Hepatocyte (in vitro differentiated cells): ENCODE data around the gene SOX6.

Source experiments
- EZH2 ChIP-seq: fragments of 200-600 bp; sonication (generic); IDR thresholded peaks from 2 replicates; pipeline ENCODE4 v1.6.1; 2016; ENCODE audit warnings: antibody characterized with exemption, mild to moderate bottlenecking, borderline replicate concordance
- TF ChIP-seq, protein P1 (sequence below): fragments of 200-600 bp; sonication (generic); IDR thresholded peaks from 2 replicates; pipeline ENCODE4 v1.5.1; 2016; ENCODE audit warnings: antibody characterized with exemption, mild to moderate bottlenecking; ENCODE audit not compliant: poor library complexity

DNA sequence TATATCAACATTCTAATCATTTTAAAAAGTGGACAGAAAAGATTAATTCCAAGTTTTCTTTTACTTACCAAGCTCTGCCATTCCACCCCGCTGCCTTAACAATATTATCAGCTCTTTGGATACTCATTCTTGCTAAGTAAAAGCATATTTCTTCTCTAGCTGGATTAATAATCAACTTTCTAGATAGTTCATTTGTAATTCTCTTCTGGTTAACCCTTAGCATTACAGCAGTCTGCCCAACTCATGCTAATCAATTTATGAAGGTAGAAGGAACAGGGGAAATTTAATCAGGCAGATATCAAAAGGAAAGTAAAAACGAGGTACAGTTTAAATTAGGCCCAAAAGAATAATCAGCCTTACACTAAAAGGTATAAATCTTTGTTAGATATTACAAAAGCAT is 41.0 kb upstream of the SOX6 start:
- no peak for TF ChIP-seq EZH2
- TF ChIP-seq, protein P1, sequence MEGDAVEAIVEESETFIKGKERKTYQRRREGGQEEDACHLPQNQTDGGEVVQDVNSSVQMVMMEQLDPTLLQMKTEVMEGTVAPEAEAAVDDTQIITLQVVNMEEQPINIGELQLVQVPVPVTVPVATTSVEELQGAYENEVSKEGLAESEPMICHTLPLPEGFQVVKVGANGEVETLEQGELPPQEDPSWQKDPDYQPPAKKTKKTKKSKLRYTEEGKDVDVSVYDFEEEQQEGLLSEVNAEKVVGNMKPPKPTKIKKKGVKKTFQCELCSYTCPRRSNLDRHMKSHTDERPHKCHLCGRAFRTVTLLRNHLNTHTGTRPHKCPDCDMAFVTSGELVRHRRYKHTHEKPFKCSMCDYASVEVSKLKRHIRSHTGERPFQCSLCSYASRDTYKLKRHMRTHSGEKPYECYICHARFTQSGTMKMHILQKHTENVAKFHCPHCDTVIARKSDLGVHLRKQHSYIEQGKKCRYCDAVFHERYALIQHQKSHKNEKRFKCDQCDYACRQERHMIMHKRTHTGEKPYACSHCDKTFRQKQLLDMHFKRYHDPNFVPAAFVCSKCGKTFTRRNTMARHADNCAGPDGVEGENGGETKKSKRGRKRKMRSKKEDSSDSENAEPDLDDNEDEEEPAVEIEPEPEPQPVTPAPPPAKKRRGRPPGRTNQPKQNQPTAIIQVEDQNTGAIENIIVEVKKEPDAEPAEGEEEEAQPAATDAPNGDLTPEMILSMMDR: no peak
